ENCODE data around the gene VAV1.
"Not testable (repeated sequence)": the region's sequence is repeated elsewhere in the genome, so short reads cannot be mapped to it uniquely, and the experiment has no call there.

Gene VAV1

DNA sequence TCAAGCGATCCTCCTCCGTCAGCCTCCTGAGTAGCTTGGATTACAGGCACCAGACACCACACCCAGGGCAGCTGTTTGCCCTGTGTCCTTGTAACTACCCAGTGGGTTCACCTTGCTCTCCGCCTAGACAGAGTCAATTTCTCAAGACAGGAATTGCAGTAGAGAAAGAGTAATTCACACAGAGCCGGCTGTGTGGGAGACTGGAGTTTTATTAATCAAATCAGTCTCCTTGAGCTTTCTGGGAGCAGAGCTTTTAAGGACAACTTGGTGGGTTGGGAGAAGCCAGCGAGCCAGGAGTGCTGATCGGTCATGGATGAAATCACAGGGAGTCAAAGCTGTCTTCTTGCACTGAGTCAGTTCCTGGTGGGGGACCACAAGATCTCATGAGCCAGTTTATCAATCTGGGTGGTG lies 94.2 kb downstream of the VAV1 start:
- no peak for TF ChIP-seq CTCF (IDR thresholded peaks at IDR 0.05)
- H3K27ac ChIP-seq, result no peak overlapping the region

GRCh38 chr19:6868351-6868750 lies 95.8 kb downstream of the VAV1 start:
- TF ChIP-seq ZFX (IDR thresholded peaks at IDR 0.05; ENCODE audit: borderline replicate concordance), result no peak
- no peak for TF ChIP-seq CTCF (IDR thresholded peaks at IDR 0.05)
- H3K27ac ChIP-seq, result no peak overlapping the region

DNA sequence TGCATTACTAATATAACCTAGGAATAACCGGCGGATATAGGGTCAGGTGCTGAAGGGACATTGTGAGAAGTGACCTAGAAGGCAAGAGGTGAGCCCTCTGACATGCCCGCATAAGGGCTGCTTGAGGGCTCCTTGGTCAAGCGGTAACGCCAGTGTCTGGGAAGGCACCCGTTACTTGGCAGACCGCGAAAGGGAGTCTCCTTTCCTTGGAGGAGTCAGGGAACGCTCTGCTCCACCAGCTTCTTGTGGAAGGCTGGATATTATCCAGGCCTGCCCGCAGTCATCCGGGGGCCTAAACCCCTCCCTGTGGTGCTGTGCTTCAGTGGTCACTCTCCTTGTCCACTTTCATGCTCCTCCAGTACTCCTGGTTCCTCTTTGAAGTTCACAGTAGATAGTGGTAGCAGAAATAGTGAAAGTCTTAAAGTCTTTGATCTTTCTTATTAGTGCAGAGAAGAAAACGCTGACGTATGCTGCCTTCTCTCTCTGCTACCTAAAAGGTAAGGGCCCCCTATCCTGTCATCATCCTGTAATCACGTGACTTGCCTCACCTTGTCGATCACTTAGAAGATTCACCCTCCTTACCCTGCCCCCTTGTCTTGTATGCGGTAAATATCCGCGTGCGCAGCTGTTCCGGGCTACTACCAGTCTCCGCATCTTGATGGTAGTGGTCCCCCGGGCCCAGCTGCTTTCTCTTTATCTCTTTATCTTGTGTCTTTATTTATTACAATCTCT lies 96.8 kb downstream of the VAV1 start:
- H3K27ac ChIP-seq, result not testable (repeated sequence)

DNA sequence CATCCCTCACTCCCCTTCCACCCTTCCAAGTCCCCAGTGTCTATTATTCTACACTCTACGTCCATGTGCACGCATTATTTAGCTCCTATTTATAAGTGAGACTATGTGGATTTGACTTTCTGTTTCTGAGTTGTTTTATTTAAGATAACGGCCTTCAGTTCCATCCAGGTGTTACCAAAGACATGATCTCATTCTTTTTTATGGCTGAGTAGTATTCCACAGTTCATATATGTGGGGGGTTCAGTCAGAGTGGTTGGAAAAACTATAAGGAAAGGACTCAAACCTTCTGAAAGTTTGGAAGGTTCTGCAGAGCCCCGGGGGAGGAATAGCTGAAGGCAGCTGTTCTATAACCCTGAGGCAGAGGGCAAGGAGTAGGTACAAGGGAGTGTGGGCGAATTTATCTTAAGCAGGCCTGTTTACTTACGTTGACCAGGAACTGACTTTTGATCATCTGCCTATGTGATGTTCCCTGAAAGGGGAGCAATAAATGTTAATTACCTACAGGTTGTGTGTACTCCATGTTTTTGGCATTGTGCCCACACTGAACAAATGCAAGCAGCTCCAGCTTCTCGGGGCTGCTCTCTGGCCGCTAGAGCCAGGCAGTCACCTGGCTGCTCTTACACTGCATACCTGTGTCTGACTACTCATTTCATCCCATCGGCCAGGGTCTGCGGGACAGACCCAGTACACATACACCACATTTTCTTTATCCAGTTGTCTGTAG lies 101.4 kb downstream of the VAV1 start:
- TF ChIP-seq CTCF (IDR thresholded peaks at IDR 0.05), result no peak
- no peak for TF ChIP-seq ZFX (IDR thresholded peaks at IDR 0.05; ENCODE audit: borderline replicate concordance)

GRCh38 chr19:6875218-6875617 lies 102.7 kb downstream of the VAV1 start:
- TF ChIP-seq CTCF (IDR thresholded peaks at IDR 0.05) (no peak), ZFX (IDR thresholded peaks at IDR 0.05; ENCODE audit: borderline replicate concordance) (no peak)
- H3K27ac ChIP-seq, result no peak overlapping the region

More for the DNA sequence above, 101.4 kb downstream of the VAV1 start:
- H3K27ac ChIP-seq, result no peak overlapping the region

- TF ChIP-seq CTCF (IDR thresholded peaks at IDR 0.05) (no peak), ZFX (IDR thresholded peaks at IDR 0.05; ENCODE audit: borderline replicate concordance) (no peak)
- no peak overlapping the region for H3K27ac ChIP-seq
Observed at GRCh38 chr19:6876748-6877147, 104.2 kb downstream of the VAV1 start.

- no peak for TF ChIP-seq CTCF (IDR thresholded peaks at IDR 0.05)
- no peak for TF ChIP-seq ZFX (IDR thresholded peaks at IDR 0.05; ENCODE audit: borderline replicate concordance)
- H3K27ac ChIP-seq, result no peak overlapping the region
Observed at GRCh38 chr19:6877766-6878165, 105.3 kb downstream of the VAV1 start.
